Measurements from ENCODE around the gene ERC1.

GRCh38 chr12:979349-979748, 11.7 kb upstream of the ERC1 start:
- TF ChIP-seq CTCF (IDR thresholded peaks at IDR 0.05) = no peak
- TF ChIP-seq POLR2A (IDR thresholded peaks at IDR 0.05) = no peak

Measured in vagina (tissue), 2 donors.